HG02938 (cell line): ENCODE data around the gene ALS2CL.
"Not testable (repeated sequence)": the region's sequence is repeated elsewhere in the genome, so short reads cannot be mapped to it uniquely, and the experiment has no call there.

Experiments
- ATAC-seq: cut with Tn5 transposase; IDR thresholded peaks from one replicate; pipeline ENCODE4 v1.9.1; 2021; ENCODE audit warnings: mild to moderate bottlenecking, moderate library complexity; ENCODE audit not compliant: unreplicated experiment

Gene ALS2CL

GRCh38 chr3:46693038-46693891, at the start of gene ALS2CL:
ALS2CL (minus strand) TSS chr3:46693679; CDS start chr3:46689440, 4,239 bp downstream.
- no peak for ATAC-seq

- ATAC-seq: no peak
These were observed 49.6 kb upstream of the ALS2CL start for GRCh38 chr3:46742992-46743585.

- not testable (repeated sequence) for ATAC-seq
These were observed 46.1 kb upstream of the ALS2CL start for GRCh38 chr3:46739565-46739964.

DNA sequence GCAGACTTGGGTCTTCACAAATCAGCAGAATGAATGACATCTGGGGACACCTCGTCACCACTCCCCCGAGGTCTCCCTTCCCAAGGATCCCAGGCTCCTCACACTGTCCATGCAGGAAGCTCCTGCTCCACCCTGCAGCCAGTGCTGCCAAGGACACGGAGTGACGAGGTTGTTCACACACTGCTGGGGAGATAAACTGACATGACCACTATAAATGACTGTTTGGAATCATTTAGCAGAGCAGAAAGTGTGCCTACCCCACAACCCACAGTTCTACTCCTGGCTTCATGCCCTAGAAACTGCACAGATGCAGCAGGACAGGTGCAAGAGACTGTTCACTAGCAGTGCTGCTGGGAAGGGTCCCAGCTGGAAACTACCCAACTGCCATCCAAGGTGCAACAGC, 43.9 kb upstream of the ALS2CL start:
- no peak for ATAC-seq

DNA sequence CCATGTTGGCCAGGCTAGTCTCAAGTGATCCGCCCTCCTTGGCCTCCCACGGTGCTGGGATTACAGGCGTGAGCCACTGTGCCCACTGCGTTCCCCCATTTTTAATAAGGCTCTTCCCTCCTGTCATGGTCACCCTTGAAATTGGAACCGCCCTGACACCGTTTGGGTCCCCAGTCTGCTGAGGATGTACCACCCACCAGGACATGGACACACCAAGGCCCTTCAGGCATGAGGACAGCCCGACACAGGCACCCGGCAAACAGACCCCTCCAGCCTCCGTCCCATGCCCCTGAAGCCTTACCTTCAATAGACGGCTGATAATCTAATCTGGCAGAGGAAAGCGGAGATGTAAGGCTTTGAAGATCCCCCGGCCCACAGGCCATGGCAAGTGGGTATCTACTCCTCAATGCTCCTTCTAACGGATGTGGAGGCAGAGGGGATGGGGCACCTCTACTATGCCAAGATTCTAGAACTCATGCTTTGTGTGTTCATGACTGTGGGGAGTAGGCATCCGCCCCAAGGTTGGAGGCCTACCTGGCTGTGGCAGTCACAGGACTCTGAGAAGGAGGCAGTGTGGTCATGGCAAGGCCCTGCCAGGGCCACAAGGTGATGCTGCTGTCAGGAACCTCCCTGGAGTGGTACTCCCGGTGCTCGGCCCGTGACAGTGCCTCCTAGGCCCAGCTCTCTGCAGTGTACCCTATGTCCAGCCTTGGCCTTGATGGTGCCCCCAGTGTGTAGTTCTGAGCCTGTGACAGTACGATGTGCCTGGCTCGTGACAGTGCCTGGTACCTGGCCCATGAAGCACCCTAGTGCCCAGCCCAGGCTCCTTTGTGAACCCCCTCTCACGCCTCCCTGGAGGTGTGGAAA, 42.8 kb upstream of the ALS2CL start:
- ATAC-seq: no peak

GRCh38 chr3:46734773-46735172, 41.3 kb upstream of the ALS2CL start:
- no peak for ATAC-seq

- no peak for ATAC-seq
These were observed 39.7 kb upstream of the ALS2CL start for GRCh38 chr3:46733026-46733800.

- no peak for ATAC-seq
These were observed 38.3 kb upstream of the ALS2CL start for GRCh38 chr3:46731795-46732194.

DNA sequence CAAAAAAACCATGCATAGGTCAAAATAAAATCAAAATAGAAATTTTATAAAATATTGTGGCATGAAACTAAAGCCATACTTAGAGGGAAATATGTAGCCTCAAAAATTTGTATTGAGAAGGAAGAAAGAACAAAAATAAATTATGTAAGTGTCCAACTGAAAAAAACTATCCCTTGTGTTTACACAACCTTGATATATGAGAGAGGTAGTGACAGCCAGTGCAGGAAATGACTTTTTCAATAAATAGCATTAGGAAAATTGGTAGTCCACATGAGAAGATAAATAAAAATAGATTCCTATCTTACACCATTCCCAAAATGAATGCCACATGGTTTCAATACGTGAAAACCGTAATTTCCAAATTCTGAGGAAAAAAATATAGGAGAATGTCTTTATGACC, 37.3 kb upstream of the ALS2CL start:
- no peak for ATAC-seq

DNA sequence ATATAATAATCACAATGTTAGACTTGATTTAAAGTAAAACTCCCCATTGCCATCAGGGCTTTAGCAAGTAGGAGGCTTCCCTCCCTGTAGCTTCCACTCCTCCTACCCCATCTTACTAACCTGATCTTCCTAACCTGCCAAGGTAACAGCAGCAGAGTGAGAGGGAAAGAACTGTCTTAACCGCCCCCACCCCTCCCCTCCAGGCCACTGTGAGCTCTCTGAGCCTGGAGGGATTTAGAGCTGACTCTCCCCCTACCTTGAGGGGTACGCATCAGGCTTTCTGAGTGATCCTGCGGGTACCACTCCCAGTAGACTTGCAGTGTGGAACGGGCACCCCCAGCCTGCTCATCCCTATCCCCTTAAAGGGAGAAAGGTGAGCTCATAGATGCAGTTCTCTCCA, 35.6 kb upstream of the ALS2CL start:
- no peak for ATAC-seq

GRCh38 chr3:46725621-46726314, 32.3 kb upstream of the ALS2CL start:
- no peak for ATAC-seq

DNA sequence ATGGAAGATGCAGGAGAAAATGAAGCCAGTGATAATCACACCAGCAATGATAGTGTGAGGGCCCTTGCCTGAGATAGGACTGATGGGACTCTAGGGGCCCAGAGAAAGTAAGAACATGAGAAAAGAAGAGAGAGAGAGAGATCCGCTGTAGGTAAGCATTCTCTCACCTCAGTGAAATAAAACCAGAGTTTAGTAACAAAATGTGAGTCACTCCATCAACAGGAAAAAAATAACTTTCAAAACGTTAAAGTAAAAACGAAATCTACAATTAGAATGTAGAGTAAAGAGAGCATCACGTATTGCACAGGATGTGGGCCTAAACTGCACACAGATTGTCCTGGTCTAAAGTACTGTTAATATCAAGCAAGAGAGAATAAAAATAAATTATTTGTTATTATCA, 30.9 kb upstream of the ALS2CL start:
- ATAC-seq: no peak

- ATAC-seq: no peak
These were observed 29.0 kb upstream of the ALS2CL start for GRCh38 chr3:46722443-46722842.

GRCh38 chr3:46721009-46721408, 27.5 kb upstream of the ALS2CL start:
- no peak for ATAC-seq

DNA sequence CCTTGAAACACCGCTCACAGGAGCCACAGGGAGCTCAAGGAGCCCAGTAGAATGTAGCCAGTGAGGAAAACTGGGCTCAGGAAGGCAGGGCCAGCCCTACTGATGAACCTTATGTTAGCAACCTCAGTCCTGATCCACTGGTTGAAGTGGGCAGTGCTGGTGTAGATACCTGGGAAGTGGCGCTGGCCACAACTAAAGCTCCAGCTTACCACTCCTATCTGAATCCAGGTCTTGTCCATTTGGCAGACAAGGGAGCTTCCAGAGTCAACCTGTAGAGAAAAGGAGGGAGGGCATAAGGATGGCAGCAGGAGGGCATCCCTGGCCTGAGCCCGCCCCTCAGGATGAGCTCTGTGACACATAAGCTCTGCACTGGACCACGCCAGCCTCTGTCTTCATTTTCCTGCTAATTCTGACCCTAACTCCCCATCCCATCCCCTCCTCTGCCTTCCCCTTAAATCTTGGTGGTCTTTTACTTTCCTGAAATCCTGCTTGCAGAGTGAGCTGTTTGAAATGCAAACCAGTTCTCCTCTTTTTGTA, 26.3 kb upstream of the ALS2CL start:
- ATAC-seq: no peak

DNA sequence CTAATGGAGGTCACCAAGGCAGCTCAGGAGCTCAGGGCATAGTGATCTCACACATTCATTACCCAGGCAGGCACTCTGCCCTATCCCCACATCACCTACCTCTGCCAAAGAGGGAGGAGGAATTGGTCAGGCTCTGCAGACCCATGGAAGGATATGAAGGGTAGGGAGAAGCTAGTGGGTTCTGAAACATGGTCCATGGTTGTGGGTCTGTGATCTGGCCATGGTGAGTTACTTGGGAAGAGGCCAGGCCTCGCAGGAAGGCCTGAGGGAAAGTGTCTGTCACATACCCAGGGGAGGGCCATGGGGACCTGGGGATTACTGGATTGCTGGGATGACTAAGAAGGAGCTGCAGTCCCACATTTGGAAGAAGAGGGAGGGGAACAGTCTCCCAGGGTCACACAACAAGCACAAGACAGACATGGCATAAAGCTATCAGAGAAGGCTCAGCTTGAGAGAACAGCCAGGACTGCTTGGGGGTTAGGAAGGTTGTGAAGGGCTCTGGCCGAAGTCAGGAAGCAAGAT, 25.6 kb upstream of the ALS2CL start:
- no peak for ATAC-seq

DNA sequence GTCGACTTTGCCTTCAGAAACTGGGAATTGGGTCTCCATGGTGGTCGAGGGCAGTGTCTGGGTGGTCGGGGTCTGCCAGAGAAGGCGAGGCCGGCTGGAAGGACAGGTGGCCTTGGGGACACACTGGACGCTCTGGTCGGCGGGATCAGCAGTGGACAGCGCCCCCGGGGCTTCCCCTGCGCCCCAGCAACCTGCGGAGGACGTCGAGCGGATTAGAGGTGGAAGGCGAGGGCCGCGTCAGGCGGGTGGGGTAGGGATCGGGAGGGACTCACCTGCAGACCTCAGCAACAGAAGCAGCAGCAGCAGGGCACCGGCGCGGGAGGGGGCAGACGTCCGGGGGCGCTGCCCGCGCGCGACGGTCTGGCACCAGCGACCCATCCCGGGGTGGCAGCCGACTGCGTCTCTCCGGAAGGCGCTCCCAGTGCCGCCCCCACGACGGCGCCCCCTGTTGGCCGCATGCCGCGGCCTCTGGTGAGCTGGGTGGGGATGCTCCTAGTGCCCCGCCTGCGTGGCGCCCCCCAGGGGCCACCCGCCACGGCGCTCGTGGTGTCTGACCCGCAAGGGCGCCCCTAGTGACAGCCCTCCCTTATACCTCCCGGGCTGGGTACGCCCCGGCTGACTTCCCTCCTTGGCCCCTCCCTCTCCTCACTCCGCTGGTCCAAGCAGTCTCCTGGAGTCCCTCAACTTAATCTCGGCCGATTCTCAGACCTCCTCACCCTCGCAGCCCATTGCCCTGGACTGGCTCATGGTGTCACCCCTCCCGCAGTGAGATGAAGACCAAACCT, 24.2 kb upstream of the ALS2CL start, which contains the start of gene PRSS50:
TSS of gene PRSS50 (minus strand) at position 423 of the 785 bp plus-strand sequence. CDS start at position 378, 45 bp downstream.
- ATAC-seq: no peak
